ENCODE results near the gene AQP12A. TPM values are rescaled to one million over a fixed set of nuclear protein-coding genes. Genes with fewer than 3 reads are reported as not detected.

The AQP12A gene
- total RNA-seq, 2 donors from 2014 or later = 29.6 to 130 TPM

DNA sequence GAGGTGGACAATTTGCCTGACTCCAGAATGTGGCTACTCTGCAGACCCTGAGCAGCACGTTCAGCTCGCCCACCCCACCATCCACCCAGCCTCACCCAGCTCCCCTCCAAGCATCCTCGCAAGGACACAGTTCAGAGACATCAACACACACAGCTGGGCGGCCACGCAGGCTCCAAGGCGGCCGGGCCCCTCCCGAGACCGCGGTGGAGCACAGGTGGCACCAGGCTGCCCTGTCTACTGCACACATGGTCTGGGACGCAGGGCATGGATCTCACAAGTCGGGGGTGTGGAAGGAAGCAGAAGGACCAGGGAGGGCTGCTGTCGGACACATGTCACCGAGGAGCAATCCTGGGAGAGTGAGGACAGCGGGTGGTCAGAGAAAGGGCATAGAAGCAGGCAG lies 36.2 kb downstream of the AQP12A start:
- DNase-seq (no peak), ATAC-seq (no peak)
- Histone ChIP-seq H3K9me3 (no peaks in the 10 kb centered on the region), H3K4me3 (no peak overlapping the region), H3K27ac (no peak overlapping the region), H3K27me3 (no peaks in the 10 kb centered on the region), H3K4me1 (no peaks in the 10 kb centered on the region), H3K36me3 (replicated peaks in 1 of 2; ENCODE audit: insufficient read depth in 1 of 2, low read depth in 2 of 2) (no peaks in the 10 kb centered on the region)
- TF ChIP-seq, protein P1, sequence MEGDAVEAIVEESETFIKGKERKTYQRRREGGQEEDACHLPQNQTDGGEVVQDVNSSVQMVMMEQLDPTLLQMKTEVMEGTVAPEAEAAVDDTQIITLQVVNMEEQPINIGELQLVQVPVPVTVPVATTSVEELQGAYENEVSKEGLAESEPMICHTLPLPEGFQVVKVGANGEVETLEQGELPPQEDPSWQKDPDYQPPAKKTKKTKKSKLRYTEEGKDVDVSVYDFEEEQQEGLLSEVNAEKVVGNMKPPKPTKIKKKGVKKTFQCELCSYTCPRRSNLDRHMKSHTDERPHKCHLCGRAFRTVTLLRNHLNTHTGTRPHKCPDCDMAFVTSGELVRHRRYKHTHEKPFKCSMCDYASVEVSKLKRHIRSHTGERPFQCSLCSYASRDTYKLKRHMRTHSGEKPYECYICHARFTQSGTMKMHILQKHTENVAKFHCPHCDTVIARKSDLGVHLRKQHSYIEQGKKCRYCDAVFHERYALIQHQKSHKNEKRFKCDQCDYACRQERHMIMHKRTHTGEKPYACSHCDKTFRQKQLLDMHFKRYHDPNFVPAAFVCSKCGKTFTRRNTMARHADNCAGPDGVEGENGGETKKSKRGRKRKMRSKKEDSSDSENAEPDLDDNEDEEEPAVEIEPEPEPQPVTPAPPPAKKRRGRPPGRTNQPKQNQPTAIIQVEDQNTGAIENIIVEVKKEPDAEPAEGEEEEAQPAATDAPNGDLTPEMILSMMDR (IDR thresholded peaks at IDR 0.05) = no peak
- TF ChIP-seq POLR2A (IDR thresholded peaks at IDR 0.05) = no peak
- 88 to 95% methylated on average over 14 to 15 of the region's 15 CpGs for WGBS, 2 donors
- intact Hi-C loops (cut with DNase I) = no loop called here

DNA sequence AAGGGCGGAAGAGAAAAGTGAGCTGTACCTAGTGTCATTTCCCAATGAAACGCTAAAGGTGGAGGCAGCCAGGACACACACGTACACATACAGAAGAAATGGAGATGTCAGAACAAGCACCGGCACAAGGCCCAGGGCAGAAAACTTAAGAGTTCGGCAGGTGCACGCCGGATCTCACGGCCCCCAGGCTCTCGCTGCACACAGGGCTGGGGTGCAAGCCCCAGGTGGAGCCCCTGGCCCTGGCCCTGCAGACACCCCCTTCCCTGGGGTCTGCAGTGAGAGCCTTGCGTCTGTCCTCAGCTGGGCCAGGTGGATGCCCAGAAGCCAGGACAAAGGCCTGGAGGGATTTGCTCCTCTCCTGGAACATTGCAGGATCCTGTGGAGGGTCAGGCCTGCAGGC lies 36.7 kb downstream of the AQP12A start:
- no peak for TF ChIP-seq POLR2A (IDR thresholded peaks at IDR 0.05)
- TF ChIP-seq, protein P1 (IDR thresholded peaks at IDR 0.05) = no peak
- 93 to 96% methylated on average over 9 to 10 of the region's 10 CpGs for WGBS, 2 donors
- ATAC-seq (no peak), DNase-seq (no peak)
- Histone ChIP-seq H3K27ac (no peak overlapping the region), H3K4me1 (no peaks in the 10 kb centered on the region), H3K36me3 (replicated peaks in 1 of 2; ENCODE audit: insufficient read depth in 1 of 2, low read depth in 2 of 2) (no peaks in the 10 kb centered on the region), H3K9me3 (no peaks in the 10 kb centered on the region), H3K27me3 (no peaks in the 10 kb centered on the region), H3K4me3 (no peak overlapping the region)
- intact Hi-C loops (cut with DNase I) = no loop called here

DNA sequence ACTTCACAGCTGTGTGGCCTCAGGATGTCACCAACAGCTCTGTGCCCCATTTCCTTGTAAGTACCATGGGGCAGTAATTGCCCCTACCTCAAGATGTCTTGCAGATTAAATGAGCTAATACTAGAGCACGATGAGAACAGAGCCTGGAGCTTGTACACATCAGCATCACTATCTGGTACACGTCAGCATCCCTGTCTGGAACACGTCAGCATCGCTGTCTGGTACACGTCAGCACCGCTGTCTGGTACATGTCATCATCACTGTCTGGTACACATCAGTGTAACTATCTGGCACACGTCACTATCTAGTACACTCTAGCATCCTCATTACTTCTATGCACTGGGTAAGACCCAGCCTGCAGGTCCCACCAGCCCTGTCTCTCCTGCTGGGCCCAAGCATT lies 37.2 kb downstream of the AQP12A start:
- TF ChIP-seq, protein P1 (IDR thresholded peaks at IDR 0.05) = no peak
- no peak for TF ChIP-seq POLR2A (IDR thresholded peaks at IDR 0.05)
- ATAC-seq (no peak), DNase-seq (no peak)
- WGBS, 2 donors = 72 to 86% methylated on average over 7 of the region's 7 CpGs
- Histone ChIP-seq H3K9me3 (no peaks in the 10 kb centered on the region), H3K4me3 (no peak overlapping the region), H3K27ac (no peak overlapping the region), H3K27me3 (no peaks in the 10 kb centered on the region), H3K4me1 (no peaks in the 10 kb centered on the region), H3K36me3 (replicated peaks in 1 of 2; ENCODE audit: insufficient read depth in 1 of 2, low read depth in 2 of 2) (no peaks in the 10 kb centered on the region)
- intact Hi-C loops (cut with DNase I) = no loop called here

DNA sequence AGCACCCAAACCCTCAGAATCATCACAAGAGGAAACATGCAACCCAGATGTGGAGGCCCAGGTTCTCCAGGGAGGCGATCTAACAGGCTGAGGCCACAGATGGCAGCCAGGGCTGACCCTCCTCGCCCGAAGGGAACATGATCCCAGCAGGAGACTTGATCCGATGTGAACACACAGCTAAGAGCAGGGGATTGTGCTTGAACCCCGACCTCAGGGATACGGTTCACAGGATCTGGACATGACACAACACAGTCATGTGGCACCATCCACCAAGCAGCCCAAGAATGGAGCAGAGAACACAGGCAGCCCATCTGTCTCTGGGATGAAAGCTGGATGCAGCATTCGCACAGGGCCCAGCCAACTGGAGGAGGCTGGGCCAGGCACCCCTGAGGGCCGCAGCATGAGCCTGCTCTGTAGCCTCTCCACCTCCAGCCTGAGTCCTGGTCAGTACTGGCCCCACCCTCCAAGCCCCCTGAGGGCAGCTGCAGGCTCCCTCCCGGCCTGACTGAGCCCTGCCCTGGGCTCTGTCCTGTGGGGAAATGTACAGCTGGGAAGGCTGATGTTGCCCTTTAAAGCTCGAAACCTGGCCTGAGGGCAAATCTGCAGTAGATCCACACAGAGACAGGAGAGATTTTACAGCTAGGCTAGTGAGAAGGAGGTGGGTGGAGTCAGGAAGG lies 39.0 kb downstream of the AQP12A start:
- no peak for DNase-seq
- WGBS, 2 donors = 80 to 93% methylated on average over 3 to 10 of the region's 10 CpGs
- H3K4me1 ChIP-seq = no peaks in the 10 kb centered on the region
- no peak for ATAC-seq
- intact Hi-C loops (cut with DNase I) = no loop called here
- H3K9me3 ChIP-seq = no peaks in the 10 kb centered on the region
- TF ChIP-seq, protein P1 (IDR thresholded peaks at IDR 0.05) = no peak
- no peak for TF ChIP-seq POLR2A (IDR thresholded peaks at IDR 0.05)
- no peaks in the 10 kb centered on the region for H3K36me3 ChIP-seq (replicated peaks in 1 of 2; ENCODE audit: insufficient read depth in 1 of 2, low read depth in 2 of 2)
- H3K27me3 ChIP-seq = no peaks in the 10 kb centered on the region
- no peak overlapping the region for H3K27ac ChIP-seq
- no peak overlapping the region for H3K4me3 ChIP-seq

DNA sequence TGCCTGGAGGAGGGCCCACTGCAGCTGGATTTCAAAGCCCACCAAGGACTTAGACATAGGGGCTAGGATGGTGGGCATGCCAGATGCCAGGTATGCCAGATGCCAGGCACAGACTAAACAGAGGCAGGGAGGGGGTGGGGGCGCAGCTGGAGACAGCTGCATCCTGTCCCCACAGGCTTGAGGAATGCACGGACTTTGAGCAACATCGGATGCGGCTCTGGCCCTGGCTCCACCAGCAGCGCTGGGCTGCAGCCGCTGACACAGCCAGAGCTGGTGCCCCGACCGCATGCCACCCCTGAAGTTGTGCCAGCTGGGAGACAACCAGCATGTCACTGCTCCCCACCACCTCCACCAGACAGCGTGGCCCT lies 39.5 kb downstream of the AQP12A start:
- H3K36me3 ChIP-seq (replicated peaks in 1 of 2; ENCODE audit: insufficient read depth in 1 of 2, low read depth in 2 of 2) = no peaks in the 10 kb centered on the region
- H3K4me3 ChIP-seq = no peak overlapping the region
- H3K27me3 ChIP-seq = no peaks in the 10 kb centered on the region
- DNase-seq = no peak
- TF ChIP-seq, protein P1 (IDR thresholded peaks at IDR 0.05) = no peak
- TF ChIP-seq POLR2A (IDR thresholded peaks at IDR 0.05) = no peak
- WGBS, 2 donors = 75 to 100% methylated on average over 1 to 9 of the region's 9 CpGs
- no peak overlapping the region for H3K27ac ChIP-seq
- intact Hi-C loops (cut with DNase I) = no loop called here
- H3K4me1 ChIP-seq = no peaks in the 10 kb centered on the region
- H3K9me3 ChIP-seq = no peaks in the 10 kb centered on the region
- ATAC-seq = no peak

All from body of pancreas (tissue), 4 donors.